MCF 10A (cell line): ENCODE measurements around the gene NDST4. TPM values are rescaled to one million over a fixed set of nuclear protein-coding genes. Genes with fewer than 3 reads are reported as not detected.

Experiments used
- BruUV-seq: library from RNA; stranded (reverse); fragments of 400-500 nt; replicated peaks from 2 replicates; lab custom pipeline; 2021; lab: Mats Ljungman, UMichigan
- CTCF ChIA-PET: fragments of 300-600 bp; sonication (Branson Sonifier 250); formaldehyde crosslinking; extraction: SDS; loops from one replicate; lab custom pipeline; 2021; ENCODE audit warnings: antibody characterized with exemption, inconsistent platforms; lab: Yijun Ruan, JAX
- POLR2A ChIA-PET: fragments of 300-600, 350-650 bp; sonication (Branson Sonifier 250); formaldehyde crosslinking; extraction: SDS; loops from one replicate; lab custom pipeline; 2020; ENCODE audit warnings: antibody characterized with exemption, inconsistent platforms; lab: Yijun Ruan, JAX
- DNase-seq: peaks from one replicate; pipeline ENCODE4 v3.0.0-alpha.2; 2018; ENCODE audit not compliant: unreplicated experiment
- H3K27ac Mint-ChIP-seq: one replicate; pipeline ENCODE4 v1.8.0; 2022; ENCODE audit warnings: mild to moderate bottlenecking, low read depth, mixed read lengths; ENCODE audit not compliant: unreplicated experiment
- H3K27me3 Mint-ChIP-seq: one replicate; pipeline ENCODE4 v1.8.0; 2022; ENCODE audit warnings: mixed read lengths; ENCODE audit not compliant: insufficient read depth, unreplicated experiment
- H3K36me3 Mint-ChIP-seq: one replicate; pipeline ENCODE4 v1.8.0; 2022; ENCODE audit warnings: mild to moderate bottlenecking, moderate library complexity, mixed read lengths; ENCODE audit not compliant: insufficient read depth, unreplicated experiment
- H3K4me1 Mint-ChIP-seq: one replicate; pipeline ENCODE4 v1.8.0; 2022; ENCODE audit warnings: mixed read lengths; ENCODE audit not compliant: insufficient read depth, unreplicated experiment
- H3K4me3 Mint-ChIP-seq: one replicate; pipeline ENCODE4 v1.8.0; 2022; ENCODE audit warnings: mild to moderate bottlenecking, moderate library complexity, mixed read lengths; ENCODE audit not compliant: unreplicated experiment
- H3K9me3 Mint-ChIP-seq: one replicate; pipeline ENCODE4 v1.8.0; 2022; ENCODE audit warnings: mixed read lengths; ENCODE audit not compliant: unreplicated experiment
- CTCF ChIP-seq: fragments of 200-600 bp; IDR thresholded peaks from one replicate; pipeline ENCODE4 v1.8.0; 2022; ENCODE audit warnings: antibody characterized with exemption, mild to moderate bottlenecking; ENCODE audit not compliant: unreplicated experiment
- intact Hi-C: fragments of 100-400 bp; cut with micrococcal nuclease; formaldehyde crosslinking; loops from 2 replicates; pipeline ENCODE4 v1.14.1; 2022
- total RNA-seq: library from RNA; stranded (reverse); gene quantifications from 2 replicates; pipeline ENCODE4 v1.2.3, GENCODE V29; 2022

Gene NDST4
- total RNA-seq, 1 experiment from 2014 or later: not detected

- no TSS peak for BruUV-seq
- Mint-ChIP-seq H3K4me1 (peaks cover 1% of the 10 kb centered on the region), H3K36me3 (no peaks in the 10 kb centered on the region), H3K9me3 (no peaks in the 10 kb centered on the region), H3K4me3 (no peak overlapping the region), H3K27ac (no peak overlapping the region), H3K27me3 (peaks cover 26% of the 10 kb centered on the region)
- POLR2A ChIA-PET: no interaction called here
- no peak for TF ChIP-seq CTCF
- DNase-seq: no peak
- CTCF ChIA-PET: no interaction called here
- intact Hi-C loops: no loop called here
Measured at GRCh38 chr4:114927881-114928280, 185.5 kb downstream of the NDST4 start.

GRCh38 chr4:114926583-114926982, 186.8 kb downstream of the NDST4 start:
- Mint-ChIP-seq H3K36me3 (no peaks in the 10 kb centered on the region), H3K27me3 (peaks cover 36% of the 10 kb centered on the region), H3K9me3 (no peaks in the 10 kb centered on the region), H3K27ac (no peak overlapping the region), H3K4me3 (no peak overlapping the region), H3K4me1 (peaks cover 6% of the 10 kb centered on the region)
- BruUV-seq: no TSS peak
- DNase-seq: no peak
- TF ChIP-seq CTCF: no peak
- intact Hi-C loops: no loop called here
- ChIA-PET CTCF (no interaction called here), POLR2A (no interaction called here)

GRCh38 chr4:114924311-114924710, 189.1 kb downstream of the NDST4 start:
- ChIA-PET POLR2A (no interaction called here), CTCF (no interaction called here)
- intact Hi-C loops: no loop called here
- Mint-ChIP-seq H3K27ac (no peak overlapping the region), H3K9me3 (no peaks in the 10 kb centered on the region), H3K36me3 (no peaks in the 10 kb centered on the region), H3K4me3 (no peak overlapping the region), H3K4me1 (peaks cover 6% of the 10 kb centered on the region), H3K27me3 (peaks cover 51% of the 10 kb centered on the region)
- no peak for TF ChIP-seq CTCF
- DNase-seq: no peak
- BruUV-seq: no TSS peak

- ChIA-PET CTCF (no interaction called here), POLR2A (interaction anchor here (1.1 kb wide), 1 partner anchor 27 kb away, joined by 3 read pairs; no protein-coding TSS in a partner anchor)
- Mint-ChIP-seq H3K36me3 (no peaks in the 10 kb centered on the region), H3K27ac (no peak overlapping the region), H3K4me3 (no peak overlapping the region), H3K27me3 (peaks cover 45% of the 10 kb centered on the region), H3K4me1 (peaks cover 6% of the 10 kb centered on the region), H3K9me3 (no peaks in the 10 kb centered on the region)
- DNase-seq: no peak
- TF ChIP-seq CTCF: no peak
- BruUV-seq: no TSS peak
- intact Hi-C loops: no loop called here
Measured at GRCh38 chr4:114922592-114922933, 190.9 kb downstream of the NDST4 start.
